Fibroblast of villous mesenchyme (primary cell): ENCODE results near the gene FSCN2. TPM values are rescaled to one million over a fixed set of nuclear protein-coding genes. Genes with fewer than 3 reads are reported as not detected.

ENCODE experiments used
- DNase-seq: peaks from one replicate; pipeline ENCODE4 v3.0.0-alpha.2; 2010; ENCODE audit warnings: low read depth
- H3K4me3 ChIP-seq: 2 replicates; pipeline ENCODE4 v1.5.1; 2011; ENCODE audit warnings: low read depth, mild to moderate bottlenecking, low read length
- CTCF ChIP-seq: IDR thresholded peaks from 2 replicates; pipeline ENCODE4 v1.5.1; 2012; ENCODE audit warnings: low read depth, mild to moderate bottlenecking, low read length; ENCODE audit not compliant: insufficient read depth
- total RNA-seq: library from RNA; depleted of rRNA; stranded (reverse); fragments of >200 nt; gene quantifications from 2 replicates; pipeline ENCODE4 v1.2.3, GENCODE V29; 2012

FSCN2 gene
- total RNA-seq, 1 donor: 1.7 TPM

DNA sequence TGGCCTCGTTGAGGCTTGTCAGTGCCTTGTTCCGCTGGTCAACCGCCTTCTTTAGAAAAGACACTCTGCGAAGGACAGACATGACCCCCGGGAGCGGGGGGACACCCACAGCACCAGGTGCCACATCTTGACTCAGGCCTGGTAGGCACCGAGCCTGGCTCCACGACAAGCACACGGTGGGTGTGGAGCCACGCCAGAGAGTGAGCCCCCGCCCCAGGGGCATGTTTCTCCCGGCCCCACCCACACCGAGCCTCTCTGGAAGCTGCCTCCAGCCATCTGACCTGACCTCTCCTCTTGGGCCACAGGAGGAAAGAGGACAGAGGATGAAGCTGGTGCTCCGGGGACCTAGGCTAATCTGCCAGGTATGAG lies 19.4 kb downstream of the FSCN2 start:
- no peak overlapping the region for H3K4me3 ChIP-seq
- no peak for TF ChIP-seq CTCF
- DNase-seq: no peak

DNA sequence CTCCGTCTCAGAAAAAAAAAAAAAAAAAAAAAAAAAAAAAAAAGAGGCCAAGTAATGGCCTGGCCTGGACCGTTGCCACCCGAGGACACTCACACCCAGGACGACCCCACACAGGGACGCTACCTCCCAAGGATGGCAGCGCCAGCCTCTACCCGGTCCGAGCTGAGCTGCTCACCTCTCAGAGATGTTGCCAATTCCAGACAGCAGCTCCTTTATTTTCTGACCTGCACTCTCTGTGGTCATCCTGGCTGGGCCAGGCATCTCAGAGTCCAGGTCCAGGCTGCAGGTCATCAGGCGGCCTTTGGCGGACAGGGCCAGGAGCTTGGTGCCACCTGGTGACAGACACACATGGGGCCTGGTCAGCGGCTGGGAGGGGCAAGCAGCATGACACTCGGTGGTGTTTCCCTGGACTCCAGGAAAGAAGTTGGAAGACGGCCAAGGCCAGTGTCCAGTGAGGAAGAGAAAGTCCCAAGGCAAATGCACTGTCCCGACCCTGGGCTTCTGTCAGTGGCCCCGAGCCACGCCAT lies 20.9 kb downstream of the FSCN2 start:
- TF ChIP-seq CTCF: no peak
- DNase-seq: no peak
- H3K4me3 ChIP-seq: no peak overlapping the region

- no peak overlapping the region for H3K4me3 ChIP-seq
- DNase-seq: no peak
- TF ChIP-seq CTCF: no peak
These were observed 21.6 kb downstream of the FSCN2 start for GRCh38 chr17:81549826-81550225.

- no peak overlapping the region for H3K4me3 ChIP-seq
- DNase-seq: no peak
- TF ChIP-seq CTCF: no peak
These were observed 22.1 kb downstream of the FSCN2 start for GRCh38 chr17:81550285-81550684.

GRCh38 chr17:81550830-81551457 lies 22.8 kb downstream of the FSCN2 start:
- no peak for TF ChIP-seq CTCF
- H3K4me3 ChIP-seq: peak overlapping the region; percentile 80
- no peak for DNase-seq

- DNase-seq: peak; percentile 58
- peak overlapping the region; percentile 80 for H3K4me3 ChIP-seq
- TF ChIP-seq CTCF: peak; percentile 3
These were observed 23.5 kb downstream of the FSCN2 start for GRCh38 chr17:81551458-81552243.
